HG03060 (cell line): ENCODE measurements around the gene AUH.

Source experiments
- ATAC-seq: cut with Tn5 transposase; IDR thresholded peaks from one replicate; pipeline ENCODE4 v1.9.1; 2021; ENCODE audit warnings: low read depth, moderate number of reproducible peaks; ENCODE audit not compliant: unreplicated experiment

Gene AUH

DNA sequence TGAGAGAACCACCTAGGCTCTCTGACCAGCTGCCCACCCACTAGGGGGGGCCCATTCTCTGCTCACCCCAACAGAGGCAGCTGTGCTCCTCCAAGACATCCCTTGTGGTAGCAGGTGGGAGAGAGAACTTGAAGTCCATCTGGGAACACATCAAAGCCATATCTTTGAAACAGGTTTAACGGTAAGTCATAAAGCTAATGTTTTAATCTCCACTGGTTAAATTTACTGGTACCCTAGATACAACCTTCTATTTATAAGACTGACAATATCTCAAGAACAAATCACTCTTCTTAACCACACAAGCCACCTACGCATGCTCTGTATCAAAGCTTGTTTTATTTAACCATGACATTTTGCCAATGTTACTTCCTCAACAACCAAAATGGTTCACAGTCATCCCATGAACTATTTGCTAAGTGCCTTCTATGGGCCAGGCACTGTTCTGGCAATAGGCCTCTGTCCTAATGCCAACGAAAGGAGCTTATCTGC lies 20.4 kb downstream of the AUH start:
- ATAC-seq, result no peak

DNA sequence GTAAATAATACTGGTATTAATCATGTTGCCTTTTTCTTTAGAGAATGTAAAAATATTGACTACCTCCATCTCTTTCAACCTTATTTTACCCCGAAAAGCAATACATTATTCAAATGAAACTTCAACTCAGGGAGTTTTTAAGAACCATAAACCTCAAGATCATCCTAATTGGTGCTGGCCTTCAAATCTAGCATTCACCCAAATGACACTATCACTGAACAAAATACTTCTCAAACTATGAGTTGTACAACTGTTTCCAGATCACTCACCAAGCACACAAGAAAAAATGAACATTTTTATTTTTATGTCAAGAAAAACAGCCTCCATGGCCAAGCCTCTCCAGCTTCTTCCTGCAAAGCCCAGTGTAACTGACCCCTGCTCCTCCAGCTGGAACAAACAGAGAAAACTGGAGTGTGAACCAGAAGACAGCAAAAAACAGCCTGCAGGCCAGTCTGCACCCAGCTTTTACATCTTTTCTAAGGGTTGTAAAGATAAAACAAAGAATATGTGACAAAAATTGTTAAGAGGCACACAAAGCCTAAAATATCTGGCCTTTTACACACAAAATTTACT lies 21.2 kb downstream of the AUH start:
- no peak for ATAC-seq

DNA sequence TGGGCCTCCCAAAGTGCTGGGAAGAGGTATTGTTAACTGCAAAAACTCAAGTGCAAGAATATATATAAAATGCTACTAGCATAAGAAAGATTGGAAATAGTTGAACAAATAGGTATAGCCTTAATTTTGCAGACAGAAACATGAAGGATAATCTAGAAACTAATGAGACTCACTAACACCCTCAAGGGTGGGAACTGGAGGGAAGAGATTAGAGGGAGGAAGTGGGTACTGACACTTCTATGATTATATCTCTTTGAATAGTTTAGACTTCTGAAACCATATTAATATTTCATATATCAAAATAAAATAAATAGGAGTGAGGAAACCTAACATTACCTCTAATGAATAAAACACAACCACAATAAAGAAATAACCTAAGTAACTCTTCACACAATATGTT lies 23.0 kb downstream of the AUH start:
- ATAC-seq, result no peak

DNA sequence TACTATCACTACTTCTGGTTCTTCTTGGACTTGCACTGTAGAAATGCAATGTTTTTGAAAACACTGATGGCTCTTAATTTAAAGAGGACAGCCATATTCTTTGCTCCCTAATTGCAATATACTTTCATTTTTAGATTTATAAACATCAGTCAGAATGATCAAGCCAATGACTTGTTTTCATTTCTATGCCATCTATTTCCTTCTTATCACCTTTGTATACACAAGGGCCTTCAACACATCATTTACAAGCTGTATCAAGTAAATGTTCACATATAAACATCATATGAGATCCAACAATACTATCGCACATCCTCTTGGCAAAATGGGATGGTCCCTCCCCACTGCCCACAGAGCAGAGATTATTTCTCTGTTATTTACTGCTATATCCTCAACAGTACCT lies 24.9 kb downstream of the AUH start:
- ATAC-seq, result no peak

DNA sequence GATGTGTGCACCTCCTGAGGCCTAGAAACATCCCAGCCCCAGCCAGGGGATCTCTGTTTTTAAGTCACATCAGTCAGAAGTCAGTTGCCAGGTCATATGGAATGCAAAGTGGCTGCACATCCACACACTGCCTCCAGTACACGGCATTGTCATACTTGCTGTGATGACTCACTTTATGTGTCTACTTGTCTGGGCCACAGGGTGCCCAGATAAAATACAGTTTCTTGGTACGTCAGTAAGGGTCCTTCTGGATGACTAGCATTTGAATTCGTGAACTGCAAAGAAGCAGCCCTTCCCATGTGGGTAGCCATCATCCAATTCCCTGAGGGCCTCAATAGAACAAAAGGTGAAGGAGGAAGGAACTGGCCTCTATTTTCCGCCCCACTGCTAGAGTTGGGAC lies 27.7 kb downstream of the AUH start:
- no peak for ATAC-seq

DNA sequence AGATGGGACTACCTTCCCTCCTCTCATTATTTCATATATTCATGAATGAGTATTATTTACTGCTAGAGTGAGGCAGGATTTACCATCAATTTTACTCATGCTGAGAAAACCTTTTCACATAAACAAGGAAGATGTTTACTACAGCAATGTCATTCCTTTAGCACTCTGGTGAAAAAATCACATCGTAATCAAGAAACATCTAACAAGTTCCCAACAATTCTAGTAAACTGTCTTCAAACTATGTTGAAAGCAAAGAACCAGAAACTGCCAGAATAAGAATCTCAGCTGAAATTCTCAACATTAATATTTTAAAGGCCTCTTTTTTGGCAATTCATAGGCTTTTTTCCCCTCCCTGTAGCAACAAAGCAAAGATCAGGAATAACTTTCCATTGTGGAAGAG lies 28.2 kb downstream of the AUH start:
- no peak for ATAC-seq

DNA sequence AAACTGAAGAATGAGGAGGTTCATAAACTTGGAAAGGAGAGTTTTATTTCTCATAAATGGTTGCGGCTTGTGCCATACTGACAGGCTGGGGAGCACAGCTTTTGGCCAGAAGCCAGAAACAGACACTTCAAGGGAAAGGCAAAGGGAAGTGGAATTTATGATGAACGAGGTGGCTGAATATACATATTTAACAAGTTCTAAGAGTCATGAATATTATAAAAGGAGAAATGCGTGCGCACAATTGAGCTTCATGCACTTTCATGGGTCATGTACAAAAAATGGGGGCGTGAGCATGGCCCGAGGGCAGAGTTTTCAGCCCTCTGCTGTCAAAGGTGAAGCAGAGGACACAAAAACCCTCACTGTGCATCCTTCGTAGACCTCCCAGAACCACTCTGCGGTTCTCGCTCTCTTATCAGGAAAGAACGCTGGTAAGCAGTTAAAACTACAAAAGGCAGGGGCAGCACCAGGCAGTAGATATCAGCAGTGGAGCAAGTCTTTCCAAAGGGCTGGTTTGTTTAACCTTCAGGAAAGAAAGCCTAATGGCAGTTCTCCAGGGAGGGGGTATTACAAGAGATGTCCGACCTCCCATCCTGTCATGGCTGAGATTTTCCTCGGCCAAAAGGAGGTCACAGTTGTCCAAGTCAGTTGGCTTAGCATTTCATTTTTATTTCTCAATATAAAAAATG lies 29.0 kb downstream of the AUH start:
- no peak for ATAC-seq

DNA sequence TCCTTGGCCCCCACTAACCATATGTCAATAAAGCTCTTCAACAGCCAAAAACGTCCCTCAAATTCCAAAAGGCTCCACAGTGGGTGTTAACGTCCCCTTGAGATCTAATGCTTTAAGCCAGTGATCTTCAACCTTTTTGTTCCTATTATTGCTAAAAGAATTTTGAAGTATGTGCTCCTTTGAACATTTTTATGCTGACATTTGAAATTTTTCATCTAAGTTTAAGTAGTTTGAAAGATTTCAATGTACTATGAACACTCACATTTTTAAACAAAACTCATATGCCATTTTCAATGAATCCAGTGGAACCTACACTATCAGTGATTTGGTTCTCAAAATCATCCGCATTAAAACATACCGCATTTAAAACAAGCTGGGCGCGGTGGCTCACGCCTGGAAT lies 29.9 kb downstream of the AUH start:
- no peak for ATAC-seq

DNA sequence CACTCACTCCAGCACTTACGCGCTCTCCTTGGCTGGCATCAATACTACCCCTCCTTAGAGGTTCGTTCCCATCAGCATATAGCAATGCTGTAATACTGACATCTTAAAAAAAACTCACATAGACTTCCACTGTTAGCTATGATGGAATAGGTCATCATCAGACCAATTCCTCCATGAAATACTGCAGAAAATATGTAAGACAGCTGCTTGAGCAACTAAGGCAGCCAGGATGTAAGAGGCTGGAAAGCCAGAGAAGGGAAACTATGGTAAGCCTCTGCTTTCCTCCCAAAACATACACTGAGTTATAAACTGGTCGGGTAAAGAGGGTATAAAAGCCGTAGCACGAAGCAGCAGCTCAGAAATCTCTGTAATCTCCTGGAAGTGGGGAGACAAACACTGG lies 33.5 kb downstream of the AUH start:
- ATAC-seq, result no peak

DNA sequence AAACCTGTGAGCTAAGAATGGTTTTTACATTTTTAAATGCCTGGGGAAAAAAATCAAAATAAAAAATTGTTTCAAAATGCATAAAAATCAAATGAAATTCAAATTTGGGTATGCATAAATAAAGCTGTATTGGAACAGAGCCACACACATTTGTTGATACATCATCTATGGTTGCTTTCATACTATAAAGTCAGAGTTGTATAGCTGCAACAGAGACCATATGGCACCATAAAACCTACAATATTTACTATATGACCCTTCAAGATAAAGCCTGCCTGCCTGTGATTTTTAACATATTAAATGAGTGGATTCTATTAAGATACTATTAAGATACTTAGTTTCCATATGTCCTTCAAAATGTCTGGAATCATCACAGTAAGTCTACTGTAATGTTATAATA lies 40.0 kb downstream of the AUH start:
- no peak for ATAC-seq

DNA sequence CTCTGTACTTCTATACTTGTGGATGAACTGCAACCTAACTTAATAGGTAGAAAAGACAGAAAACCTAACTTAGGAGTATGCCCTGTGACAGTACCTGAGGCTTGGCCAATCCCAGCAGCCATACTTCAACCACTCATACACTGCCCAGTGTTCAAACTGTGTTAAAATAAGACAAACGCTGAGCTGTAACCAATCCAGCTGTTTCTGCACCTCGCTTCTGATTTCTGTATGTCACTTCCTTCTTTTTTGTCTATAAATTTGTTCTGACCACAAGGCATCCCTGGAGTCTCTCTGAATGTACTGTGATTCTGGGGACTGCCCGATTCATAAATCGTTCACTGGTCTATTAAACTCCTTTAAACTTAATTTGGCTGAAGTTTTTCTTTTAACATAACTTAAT lies 41.4 kb downstream of the AUH start:
- no peak for ATAC-seq

DNA sequence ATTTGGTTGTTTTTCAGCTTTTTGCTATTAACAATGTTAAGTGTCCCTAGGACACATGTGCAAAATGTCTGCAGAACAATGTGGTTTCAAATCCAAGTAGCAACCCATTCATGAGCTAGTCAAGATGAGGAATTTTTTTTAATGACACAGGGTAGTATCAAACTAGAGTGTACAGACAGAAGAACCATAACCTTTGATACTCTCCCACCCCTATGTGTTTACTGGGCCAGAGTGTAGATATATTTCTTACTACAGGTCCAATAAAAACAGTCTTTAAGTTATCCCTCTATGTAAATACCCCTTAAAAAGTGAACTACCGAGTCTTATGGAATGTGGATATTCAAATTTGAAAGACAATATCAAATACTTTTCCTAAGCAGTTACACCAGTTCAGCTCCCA lies 45.6 kb downstream of the AUH start:
- no peak for ATAC-seq

DNA sequence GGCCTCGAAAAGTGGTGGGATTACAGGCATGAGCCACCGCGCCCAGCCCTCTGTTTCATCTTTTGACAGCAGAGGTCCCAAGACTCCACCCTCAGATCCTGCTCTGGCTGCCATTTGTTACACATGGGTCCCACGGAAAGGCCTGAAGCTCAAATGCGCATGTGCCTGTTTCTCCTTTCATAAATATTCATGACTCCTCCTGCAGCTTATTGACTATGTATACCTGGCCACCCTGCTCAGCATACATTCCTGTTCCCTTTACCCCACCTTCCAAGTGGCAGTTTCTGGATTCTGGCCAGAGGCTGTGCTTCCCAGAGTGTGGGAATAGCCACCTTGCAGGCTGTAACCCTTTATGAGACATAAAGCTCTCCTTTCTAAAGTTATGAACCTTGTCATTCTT lies 46.5 kb downstream of the AUH start:
- ATAC-seq, result no peak

DNA sequence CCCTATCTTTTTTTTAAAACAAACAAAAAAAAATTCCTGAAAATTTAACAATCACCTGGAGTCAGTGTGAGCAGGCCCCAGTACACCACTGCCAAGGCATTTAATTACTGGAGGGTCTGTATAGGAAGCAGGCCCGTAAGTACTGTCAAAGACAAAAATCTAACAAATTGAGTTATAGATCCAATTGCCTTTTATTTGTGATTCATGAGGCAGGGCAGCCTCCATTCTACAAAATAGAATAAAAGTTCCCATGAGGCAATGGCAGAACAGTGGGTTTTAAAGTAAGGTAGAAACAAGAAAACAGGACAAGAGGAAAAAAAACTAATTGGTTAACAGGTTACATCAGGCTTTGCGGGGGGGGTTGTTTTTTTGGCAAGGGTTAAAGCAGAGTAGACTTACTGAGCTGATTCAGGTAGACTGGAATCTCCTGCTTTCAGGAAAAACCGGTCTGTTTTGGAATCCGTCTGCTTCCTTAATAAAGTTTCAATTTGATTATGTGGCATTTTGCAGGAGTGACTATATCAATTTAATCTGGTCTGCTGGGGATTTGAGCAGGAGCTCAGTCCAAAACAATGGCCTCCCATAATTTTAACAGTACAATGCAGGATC lies 48.9 kb downstream of the AUH start:
- ATAC-seq, result no peak

DNA sequence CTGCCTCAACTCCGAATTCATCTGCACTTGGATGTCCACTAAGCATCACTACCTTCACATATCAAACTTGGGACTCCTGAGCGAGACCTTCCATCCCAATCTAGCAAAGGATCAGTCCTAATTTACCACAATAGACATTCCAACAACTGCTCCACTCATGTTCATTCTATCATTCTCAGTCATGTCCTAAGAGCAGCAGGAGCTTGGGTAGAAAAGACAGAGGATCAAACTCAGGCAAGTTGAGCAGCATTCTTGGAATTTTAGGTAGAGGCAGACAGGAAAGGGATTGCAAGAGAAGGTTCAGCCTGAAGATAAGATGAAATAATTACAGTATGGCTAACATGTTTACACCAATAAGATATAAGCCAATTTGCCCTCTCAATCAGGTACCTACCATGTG lies 51.7 kb downstream of the AUH start:
- no peak for ATAC-seq

DNA sequence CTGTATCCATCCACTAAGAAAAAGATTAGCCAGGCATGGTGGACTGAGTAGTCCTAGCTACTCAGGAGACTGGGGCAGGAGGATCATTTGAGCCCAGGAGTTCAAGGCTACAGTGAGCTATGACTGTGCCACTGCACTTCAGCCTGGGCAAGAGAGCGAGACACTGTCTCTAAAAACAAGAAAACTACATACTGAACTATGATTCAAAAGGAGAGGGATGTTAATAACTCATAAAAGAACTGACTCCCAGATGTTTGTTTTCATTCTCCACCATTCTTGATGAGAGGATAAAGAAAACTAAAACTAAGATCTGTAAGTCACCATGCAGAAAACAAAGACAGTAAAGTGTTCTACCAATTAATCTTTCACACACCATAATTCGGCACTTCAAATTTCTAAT lies 53.5 kb downstream of the AUH start:
- no peak for ATAC-seq

DNA sequence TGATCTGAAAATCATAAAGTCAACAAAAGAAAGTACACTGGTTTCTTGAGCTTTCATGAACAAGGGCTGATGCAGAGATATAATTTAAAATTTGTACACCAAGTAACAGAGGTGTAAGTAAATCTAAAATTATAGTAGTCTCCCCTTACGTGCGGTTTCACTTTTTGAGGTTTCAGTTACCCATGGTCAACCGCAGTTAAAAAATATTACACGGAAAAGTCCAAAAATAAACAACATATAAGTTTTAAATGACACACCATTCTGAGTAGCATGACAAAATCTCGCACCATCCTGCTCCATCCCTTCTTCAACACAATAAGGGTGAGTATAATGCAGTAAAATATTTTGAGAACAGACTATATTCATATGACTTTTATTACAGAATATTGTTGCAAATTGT lies 54.4 kb downstream of the AUH start:
- ATAC-seq, result no peak

DNA sequence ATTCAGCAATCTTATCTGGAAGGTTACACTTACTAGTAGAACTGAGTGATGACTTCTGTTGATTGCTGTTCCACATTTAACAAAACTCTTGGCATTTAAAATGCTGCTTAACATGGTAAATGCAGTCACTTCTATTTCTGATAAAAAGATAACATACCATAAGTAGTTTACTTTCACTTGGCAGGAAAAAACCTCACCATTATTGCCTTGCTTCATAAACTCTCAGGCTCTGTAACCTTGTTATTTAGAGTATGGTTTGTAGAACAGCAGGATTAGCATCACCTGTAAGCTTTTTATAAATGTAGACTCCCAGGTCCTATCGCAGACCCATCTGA lies 55.5 kb downstream of the AUH start:
- ATAC-seq, result no peak

DNA sequence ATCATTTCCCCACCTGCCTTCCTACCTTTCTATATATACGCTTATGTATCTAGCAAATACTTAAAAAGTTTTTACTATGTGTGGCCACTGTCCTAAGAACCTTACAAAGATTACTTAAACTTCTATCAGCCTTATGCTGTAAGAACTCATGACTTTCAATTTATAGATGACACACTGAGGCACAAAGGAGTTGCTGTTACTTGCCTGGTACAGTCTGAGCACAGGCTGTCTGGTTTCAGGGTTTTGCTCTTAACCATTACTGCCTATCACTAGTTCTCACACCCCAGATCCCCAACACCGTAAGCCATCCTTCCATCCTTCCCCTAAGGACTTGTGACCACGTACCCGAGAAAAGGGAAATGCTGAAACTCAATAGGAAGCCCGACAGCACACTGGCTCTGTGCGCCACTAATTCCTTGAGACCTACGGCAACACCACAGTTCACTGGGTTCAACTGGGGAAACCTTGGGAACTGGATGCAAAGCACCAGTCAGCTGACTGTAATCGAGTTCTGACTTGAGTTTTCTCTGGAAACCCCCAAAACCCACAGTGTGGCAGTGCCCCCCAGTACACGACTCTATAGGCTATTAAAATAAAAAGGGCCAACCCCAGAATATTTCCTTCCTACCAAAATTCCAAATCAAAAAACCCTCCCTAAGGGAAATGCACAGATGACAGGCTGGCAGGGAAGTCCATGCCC lies 56.0 kb downstream of the AUH start:
- ATAC-seq, result no peak

DNA sequence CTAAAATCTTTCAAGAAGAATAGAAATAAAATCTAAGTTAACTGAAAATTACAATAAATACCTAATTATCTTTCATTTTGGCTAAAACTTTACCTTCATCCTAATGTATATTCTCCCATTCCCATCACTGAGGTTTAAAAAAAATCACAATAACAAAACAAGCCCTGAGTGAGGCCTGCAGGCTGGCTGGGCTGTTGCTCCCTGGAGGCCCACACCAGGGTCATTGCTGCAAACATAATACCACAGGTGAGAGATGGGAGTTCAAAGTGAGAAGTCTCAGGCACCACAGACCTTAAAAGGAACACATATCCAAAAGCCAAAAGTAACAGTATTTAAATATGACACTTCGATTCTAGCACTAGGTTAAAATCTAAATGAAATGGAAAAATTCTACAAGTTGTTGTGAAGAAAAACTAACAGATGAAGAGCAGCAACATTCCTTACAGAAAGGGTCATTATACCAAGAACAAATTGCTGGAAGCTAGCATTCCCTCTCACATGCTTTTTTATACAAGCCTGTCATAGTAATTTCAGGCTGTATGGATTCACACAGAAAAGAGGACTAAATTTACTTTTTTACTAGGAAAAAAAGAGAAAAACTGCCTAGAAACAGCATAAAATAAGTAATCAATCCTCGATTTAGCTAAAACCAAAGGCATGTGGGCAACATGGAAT lies 57.8 kb downstream of the AUH start:
- ATAC-seq, result no peak

DNA sequence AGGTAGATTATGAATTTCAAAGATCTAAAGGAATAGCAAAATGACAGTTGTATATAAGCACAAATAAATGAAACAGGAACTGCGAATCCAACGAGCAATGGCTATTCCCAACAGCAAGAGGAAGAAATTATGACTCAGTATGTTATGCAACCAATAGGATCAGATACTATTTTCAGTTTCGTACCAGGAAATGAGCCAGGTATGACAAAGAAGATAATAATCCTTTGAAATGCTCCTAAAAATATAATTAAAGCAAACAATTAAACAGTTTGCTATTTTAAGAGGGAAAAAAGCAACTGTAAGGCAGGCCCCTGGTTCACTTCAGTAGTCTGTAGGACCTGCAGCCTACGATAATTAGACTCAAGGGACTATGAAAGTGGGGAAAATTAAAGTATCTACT lies 58.9 kb downstream of the AUH start:
- ATAC-seq, result no peak
